Heart left ventricle (tissue), 13 donors: ENCODE data around the gene ATXN3.

Source experiments
- CTCF ChIP-seq, 12 donors: fragments of 200-600 bp; sonication (generic) in 4 of 12; IDR thresholded peaks; one replicate each; pipeline versions ENCODE4 v1.5.0 to v1.8.0; 2018 to 2022; ENCODE audit warnings: antibody characterized with exemption in 12 of 12, mild to moderate bottlenecking in 5 of 12
- POLR2A ChIP-seq, 2 donors: fragments of 450-650 bp; IDR thresholded peaks; one replicate each; pipeline ENCODE4 v1.6.1; 2017; ENCODE audit warnings: antibody characterized with exemption in 2 of 2, mild to moderate bottlenecking in 2 of 2, moderate library complexity in 2 of 2
- donor health status: ischemic (EF 13 %, LVEDD 7.1; RV severe dilation, severe dysfunction).
- donor health status: DM: no; HTN: yes; CAD: no.
- donor health status: DM: no; HTN: no; CAD: no.
- donor health status: ischemic (EF 25% LVEDD 6.9; RV normal size, moderate dysfunction).
- donor health status: ischemic (EF 25% LVEDD 5.7; RV mildly dilated, moderate dysfunction).
- donor health status: ischemic (EF 35%, LVEDD 5.7; RV mildly dilated, moderate dysfunction).
- donor health status: nonischemic (EF 11% LVEDD 7.7; RV severe dilation, severe dysfunction).
- donor health status: DM: yes; HTN: yes; CAD: no.
- donor health status: PGD.
- donor health status: ischemic (EF 29% LVEDD 5.4; RV normal size, mild dysfunction).
- donor health status: nonischemic (EF 23%, LVEDD 6.1; RV moderate dilation, normal function).

- TF ChIP-seq POLR2A (IDR thresholded peaks at IDR 0.05) (no peak), CTCF (IDR thresholded peaks at IDR 0.05) (no peak)
Observed at GRCh38 chr14:92105893-92106142, 564 bp downstream of the ATXN3 start.
